Caki2 (cell line): ENCODE data around the gene GAA. TPM values are rescaled to one million over a fixed set of nuclear protein-coding genes. Genes with fewer than 3 reads are reported as not detected.

Source experiments
- DNase-seq: peaks from one replicate; pipeline ENCODE4 v3.0.0-alpha.2; 2015; ENCODE audit warnings: low read depth
- in situ Hi-C: cut with HindIII; loops from 2 replicates; pipeline ENCODE4 v1.10.0; 2016; ENCODE audit warnings: low sequenced_read_pairs, low pct_unique_long_range_greater_than_20kb, mixed read lengths
- total RNA-seq: library from RNA; depleted of rRNA; stranded (reverse); fragments of >200 nt; shearing (Covaris generic); gene quantifications from 2 replicates; pipeline ENCODE4 v1.2.3, GENCODE V29; 2014; ENCODE audit warnings: low replicate concordance

GAA gene
- total RNA-seq, 1 experiment from 2014 or later, result 62.3 TPM

DNA sequence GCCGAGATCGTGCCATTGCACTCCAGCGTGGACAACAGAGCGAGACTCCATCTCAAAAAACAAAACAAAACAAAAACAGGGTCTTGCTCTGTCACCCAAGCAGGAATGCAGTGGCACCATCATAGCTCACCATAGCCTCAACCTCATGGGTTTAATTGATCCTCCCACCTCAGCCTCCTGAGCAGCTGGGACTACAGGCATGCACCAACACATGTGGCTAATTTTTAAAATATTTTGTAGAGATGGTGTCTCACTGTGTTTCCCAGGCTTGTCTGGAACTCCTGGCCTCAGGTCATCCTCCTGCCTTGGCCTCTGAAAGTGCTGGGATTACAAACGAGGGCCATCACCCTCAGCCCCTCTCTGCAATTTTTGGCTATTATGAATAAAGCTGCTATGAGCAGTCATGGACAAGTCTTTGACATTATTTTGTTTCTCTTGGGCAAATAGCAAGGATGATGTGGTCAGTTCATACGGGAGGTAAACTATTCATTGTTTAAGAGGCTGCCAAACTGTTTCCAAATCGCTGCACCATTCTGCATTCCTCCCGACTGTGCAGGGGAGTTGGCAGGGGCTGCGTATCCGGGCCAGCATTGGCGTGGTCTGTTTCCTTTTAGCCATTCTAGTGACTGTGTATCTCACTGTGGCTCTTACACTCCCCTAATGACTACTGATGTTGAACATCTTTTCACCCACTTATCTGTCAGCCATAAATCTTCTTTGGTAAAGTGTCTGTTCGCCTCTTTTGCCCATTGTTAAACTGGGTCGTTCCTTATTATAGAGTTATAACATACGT, 24.5 kb downstream of the GAA start:
- in situ Hi-C loops, result no loop called here
- no peak for DNase-seq

DNA sequence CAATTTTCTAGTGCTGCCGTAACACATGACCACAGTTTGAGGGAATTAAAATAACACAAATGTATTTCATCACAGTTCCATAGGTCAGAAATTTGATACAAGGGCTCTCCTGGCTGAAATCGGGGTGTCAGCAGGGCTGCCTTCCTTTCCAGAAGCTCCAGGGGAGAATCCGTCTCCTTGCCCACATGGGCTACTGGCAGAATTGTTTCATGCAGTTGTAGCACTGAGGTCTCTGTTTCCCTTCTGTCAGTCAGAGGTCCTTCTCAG, 25.0 kb downstream of the GAA start:
- no peak for DNase-seq
- in situ Hi-C loops, result no loop called here

DNA sequence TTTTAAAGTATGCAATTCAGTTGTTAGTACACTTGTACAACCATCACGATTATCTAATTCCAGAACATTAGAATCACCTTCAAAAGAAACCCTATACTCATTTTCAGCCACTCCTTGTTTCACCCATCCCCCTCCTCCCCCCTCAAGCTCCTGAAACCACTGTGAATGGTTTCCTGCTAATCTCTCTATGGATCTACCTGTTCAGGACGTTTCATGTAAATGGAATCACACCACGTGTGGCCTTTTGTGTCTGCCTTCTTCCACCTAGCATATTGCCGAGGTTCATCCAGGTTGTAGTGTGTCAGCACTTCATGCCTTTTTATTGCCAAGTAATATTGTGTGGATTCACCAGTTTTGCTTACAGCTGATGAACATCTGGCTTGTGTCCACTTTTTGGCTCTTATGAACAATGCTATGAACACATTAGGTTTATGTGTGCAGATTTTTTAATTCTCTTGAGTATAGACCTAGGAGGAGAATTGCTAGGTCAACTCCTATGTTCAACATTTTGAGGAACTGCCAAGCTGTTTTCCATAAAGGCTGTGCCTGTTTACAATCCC, 27.7 kb downstream of the GAA start:
- no peak for DNase-seq
- in situ Hi-C loops, result no loop called here

DNA sequence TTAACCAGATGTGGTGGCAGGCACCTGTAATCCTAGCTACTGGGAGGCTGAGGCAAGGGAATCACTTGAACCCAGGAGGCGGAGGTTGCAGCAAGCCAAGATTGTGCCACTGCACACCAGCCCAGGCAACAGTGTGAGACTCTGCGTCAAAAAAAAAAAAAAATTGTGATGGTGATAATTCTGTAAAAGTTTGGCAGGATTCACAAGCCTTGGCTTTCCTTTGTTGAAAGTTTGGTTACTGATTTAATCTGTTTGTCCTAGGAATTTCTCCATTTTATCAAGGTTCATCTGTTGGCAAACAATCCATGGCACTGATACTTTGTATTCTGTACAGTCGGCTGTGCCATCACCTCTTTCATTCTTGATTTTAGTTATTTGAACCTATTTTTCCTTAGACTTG, 29.6 kb downstream of the GAA start:
- DNase-seq, result no peak
- in situ Hi-C loops, result no loop called here

DNA sequence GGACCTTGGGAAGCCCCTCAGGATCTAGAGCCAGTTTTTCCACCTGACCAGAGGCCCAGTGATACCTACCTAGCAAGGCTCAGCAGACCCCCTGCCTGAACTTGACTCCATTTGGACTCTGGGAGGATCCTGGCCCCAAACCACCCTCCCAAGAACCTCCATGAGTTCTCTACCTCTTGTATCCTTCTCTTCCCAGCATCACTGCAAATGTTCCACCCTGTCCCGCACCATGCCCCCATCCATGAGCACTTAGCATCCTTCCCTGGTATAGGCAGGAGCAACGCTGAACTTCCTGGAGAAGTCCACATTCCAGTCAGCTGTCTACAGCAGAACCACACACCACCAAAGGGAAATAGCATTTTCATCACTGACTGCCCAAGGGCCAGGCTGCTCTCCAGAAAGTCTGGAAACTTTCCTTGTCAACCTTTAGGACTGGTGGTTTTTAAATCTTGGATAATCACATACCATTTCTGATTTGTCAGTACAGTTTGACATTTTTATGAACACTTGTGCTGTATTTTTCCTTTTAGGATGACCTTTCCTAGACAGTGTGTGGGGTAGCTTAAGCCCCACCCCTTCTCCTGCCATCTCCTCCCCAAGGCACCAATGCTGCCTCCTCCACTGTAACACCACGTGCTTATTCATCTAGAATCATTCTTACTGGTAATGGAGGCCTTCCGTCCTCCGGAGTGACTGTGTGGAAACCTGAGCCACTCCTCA, 31.7 kb downstream of the GAA start:
- in situ Hi-C loops, result no loop called here
- DNase-seq, result no peak

DNA sequence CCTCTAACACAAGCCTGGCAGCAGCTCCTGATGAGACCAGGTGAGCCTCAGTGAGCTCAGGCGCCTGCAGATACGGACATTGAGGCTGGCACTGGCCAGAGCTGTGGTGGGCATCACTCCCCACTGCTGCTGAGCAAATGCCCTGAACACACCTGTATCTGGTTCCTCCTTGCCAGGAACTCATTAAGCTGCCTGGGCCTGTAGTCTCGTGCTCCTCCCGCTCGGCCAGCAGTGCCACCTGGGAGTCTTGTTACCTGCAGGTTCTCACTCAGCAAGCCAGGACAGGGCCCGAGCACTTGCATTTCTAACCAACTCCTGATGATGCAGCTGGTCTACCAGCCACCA, 32.2 kb downstream of the GAA start:
- in situ Hi-C loops, result no loop called here
- no peak for DNase-seq

DNA sequence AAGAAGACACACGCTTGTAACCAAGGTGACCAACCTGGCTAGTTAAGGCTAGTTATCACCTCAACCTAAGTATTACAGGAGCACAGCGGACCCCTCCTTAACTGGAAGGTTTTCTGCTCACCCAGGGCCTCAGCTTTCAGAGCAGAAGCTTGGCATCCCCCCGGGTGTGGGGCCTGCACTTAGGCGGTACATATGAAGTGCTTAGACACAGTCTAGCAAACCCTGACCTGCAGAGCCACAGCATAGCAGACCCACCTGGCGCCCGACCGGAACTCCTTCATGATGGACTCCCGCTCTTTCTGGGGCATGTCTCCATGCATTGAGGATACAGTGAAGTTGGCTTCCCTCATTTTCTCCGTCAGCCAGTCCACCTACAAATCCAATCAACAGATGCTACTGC, 35.8 kb downstream of the GAA start:
- no peak for DNase-seq
- in situ Hi-C loops, result no loop called here

DNA sequence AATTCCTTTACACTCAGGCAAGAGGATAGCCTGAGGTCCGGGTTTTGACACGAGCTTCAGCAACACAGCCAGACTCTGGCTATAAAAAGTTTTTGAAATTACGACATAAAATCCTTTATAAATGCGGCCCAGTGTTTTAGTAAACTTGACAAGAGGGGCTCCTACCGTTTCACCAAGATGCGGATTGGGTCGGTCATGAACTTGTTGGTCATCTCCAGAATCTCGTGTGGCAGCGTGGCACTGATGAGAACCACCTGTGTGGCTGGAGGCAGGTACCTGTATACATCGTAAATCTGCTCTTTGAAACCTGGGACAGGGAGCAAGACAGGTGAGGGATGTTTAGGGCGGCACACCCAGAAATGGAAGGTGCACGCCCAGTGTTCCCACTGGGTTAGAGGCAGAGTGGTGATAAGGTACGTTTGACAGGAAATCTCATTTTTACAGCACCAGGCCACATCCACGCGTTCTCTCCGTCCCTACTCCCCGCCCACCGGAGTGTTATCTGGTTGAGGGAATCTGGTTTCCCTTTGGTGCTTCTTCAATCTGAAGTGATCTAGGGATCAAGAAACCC, 37.6 kb downstream of the GAA start:
- in situ Hi-C loops, result no loop called here
- no peak for DNase-seq

DNA sequence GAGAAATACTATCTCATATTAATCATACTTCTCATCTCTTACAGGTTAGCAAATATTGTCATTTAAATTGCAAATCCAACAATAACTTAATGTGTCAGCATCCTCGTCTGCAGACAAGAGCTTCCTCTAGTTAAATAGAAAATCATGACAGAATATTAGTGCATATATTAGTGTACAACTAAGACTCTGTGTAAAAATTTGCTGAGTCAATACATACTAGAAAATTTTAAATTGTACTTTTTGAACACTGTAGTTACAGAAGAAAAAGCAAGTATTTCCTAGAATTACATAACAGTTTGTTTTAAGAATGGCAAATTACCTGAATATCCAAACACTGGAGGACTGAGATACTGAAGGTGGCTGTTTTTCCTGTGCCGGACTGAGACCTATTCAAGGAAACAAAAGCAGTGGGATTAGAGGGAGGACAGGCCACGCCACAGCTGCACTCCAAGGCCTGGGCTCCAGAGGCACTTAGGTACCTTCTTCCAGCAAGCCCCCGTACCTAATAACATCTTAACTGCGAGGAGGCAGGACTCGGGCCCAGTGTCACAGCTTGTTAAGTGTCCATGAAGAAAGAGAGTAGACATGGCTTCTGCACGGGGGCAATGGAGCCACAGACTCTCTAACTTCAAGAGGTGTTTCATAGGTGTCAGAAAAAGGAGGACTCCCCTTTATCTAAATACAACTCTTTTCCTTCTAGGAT, 40.2 kb downstream of the GAA start:
- in situ Hi-C loops, result loop anchor here (10.0 kb wide), 1 partner anchor 77 kb away; no protein-coding TSS in a partner anchor
- no peak for DNase-seq

DNA sequence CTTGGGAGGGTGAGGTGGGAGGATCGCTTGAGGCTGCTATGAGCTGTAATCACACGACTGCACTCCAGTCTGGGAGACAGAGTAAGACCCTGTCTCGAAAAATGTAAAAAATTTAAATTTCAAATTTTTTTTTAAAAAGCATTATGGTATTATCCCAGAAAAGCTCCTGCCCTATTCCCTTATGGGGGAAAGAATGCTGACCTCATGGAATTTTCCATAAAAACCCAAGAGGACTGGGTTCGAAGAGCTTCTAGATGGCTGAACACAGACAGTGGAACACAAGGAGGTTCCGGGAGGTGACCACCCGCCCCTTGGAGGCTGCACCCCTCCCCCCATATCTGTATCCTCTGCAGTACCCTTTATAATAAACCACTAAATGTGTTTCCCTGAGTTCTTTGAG, 41.5 kb downstream of the GAA start:
- in situ Hi-C loops, result loop anchor here (10.0 kb wide), 1 partner anchor 78 kb away; no protein-coding TSS in a partner anchor
- no peak for DNase-seq

DNA sequence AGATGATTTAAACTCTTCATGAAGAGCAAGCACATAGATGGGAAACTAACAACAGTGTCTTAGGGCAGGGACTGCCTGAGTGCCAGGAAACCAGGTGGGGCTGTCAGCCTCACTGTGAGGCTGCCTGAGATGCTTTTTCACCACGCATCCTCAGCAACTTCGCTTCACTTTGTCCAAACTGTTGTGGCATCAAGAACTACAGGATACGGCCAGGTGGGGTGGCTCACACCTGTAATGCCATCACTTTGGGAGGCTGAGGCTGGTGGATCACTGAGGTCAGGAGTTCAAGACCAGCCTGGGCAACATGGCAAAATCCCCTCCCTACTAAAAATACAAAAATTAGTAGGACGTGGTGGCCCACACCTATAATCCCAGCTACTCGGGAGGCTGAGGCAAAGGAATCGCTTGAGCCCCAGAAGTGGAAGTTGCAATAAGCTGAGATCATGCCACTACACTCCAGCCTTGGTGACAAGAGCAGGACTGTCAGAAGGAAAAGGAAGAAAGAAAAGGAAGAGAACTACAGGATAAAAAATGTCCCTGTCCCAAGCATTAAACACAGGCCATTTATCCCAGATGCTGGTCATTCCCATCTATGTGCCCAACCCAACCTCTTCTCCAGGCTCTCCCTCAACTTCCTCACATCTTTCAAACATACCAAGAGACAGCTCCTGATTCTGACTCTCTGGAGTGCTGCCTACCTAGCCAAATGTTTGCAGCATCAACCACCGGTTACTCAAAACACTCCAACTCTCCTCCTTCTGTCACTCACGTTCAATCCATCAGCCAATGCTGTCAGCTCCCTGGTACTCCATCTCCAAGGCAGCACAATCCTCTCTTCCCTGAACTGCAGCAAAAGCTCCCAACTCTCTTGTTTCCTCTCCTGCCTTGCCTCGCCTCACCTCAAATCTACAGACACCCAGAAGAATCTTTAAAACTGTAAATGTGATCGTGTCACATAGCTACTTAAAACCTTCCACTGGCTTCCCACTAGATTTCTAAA, 44.0 kb downstream of the GAA start:
- in situ Hi-C loops, result loop anchor here (10.0 kb wide), 1 partner anchor 81 kb away; no protein-coding TSS in a partner anchor

DNA sequence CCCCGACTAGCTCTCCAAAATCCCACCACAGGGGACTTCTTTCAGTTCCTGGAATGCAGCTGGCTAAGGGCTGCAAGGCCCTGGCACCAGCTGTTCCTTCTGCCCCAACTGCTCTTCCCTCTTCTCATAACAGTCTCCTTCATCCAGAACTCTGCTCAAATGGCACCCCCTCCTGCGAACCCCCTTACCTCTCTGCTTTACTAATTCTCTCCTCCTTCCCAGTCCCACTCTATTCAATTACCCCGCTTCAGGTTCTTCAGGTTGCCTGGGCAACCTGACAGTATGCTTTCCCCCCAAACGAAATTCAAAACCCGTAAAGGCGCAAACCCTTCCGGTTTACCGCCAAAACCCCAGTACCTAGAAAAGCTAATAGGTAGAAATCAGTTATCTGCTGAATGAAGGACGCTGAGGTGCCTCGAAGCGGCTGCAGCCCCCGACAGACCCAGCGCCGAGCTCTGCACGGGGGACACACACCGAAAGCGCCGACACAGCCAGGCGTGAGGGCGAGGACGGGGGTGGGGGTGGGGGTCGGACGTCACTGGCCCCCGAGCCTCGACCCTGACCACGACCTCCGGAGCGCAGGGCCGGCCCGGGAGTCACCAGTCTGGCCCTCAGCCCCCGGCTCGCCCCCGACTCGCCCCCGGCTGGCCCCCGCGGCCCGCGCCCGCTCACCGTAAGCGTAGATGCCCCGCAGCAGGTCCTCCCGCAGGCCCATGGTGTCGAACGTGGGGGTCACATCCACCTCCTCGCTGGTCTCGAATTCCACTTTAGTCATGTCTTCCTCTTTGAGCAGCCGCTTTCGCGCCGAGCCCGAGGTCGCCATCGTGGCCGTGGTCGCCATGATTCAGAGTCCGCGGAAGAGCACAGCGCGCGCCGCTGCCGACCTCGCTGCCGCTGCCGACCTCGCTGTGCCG, 45.0 kb downstream of the GAA start:
- in situ Hi-C loops, result loop anchor here (10.0 kb wide), 1 partner anchor 82 kb away; no protein-coding TSS in a partner anchor
- DNase-seq, result no peak

More for the DNA sequence above, 44.0 kb downstream of the GAA start:
- DNase-seq, result no peak

DNA sequence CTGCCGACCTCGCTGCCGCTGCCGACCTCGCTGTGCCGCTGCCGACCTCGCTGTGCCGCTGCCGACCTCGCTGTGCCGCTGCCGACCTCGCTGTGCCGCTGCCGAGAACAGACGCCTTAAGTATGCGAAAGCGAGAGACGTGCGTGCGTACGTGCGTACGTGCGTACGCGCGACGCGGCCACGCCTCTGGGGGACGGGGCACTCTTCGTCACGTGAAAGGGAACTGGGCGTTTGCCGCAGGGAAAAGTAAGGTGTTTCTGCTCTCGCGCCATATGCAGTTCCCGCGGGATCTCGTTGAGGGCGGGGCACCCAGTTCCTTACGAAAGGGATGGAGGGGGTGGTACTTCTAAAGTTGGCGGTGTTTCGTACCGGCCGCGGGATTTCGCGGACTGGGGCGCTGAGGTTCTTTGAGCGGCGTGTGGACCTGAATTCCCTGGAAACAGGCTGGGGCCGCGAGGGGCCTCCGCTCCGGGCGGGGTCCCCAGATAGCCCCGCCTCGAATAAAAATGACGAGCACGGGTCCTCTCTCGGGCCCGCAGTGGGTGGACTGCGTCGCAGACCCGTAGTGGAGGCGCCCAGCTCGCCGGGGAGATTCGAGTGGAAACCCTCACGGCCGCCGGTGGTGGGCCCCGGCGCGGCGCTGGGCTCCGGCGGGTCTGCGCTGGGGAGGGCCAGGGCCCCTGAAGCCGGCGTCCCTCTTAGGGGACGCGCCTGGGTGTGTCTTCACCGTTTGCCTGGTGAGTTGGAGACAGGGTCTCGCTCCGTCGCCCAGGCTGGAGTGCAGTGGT, 45.8 kb downstream of the GAA start, which contains the start of gene EIF4A3:
Gene EIF4A3 (minus strand): TSS at position 94 of the 788 bp plus-strand sequence. CDS start 167 bp downstream, outside the sequence.
- DNase-seq, result peak; percentile 98

DNA sequence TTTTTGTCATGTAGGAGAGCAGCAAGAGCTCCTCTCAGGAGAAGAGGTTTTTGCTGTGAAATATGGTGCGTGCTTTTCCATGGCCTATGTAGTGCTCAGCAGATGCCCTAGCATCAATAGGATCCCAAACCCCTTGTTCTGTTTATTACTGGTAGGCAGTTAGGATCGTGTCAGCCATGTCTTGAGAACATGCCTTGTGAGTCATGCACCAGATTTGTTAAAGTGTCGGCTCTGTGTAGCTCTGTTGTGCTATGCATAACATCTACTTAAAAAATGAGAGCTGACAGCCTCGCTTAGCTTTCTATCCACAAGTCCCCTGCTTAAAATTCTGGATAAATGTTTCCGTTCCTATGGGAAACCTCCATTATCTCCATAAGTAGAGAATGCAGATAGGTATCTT, 50.0 kb downstream of the GAA start:
- DNase-seq, result no peak
- in situ Hi-C loops, result no loop called here

More for the DNA sequence above, 45.8 kb downstream of the GAA start, which contains the start of gene EIF4A3:
- in situ Hi-C loops, result loop anchor here (10.0 kb wide), 1 partner anchor 82 kb away; no protein-coding TSS in a partner anchor

DNA sequence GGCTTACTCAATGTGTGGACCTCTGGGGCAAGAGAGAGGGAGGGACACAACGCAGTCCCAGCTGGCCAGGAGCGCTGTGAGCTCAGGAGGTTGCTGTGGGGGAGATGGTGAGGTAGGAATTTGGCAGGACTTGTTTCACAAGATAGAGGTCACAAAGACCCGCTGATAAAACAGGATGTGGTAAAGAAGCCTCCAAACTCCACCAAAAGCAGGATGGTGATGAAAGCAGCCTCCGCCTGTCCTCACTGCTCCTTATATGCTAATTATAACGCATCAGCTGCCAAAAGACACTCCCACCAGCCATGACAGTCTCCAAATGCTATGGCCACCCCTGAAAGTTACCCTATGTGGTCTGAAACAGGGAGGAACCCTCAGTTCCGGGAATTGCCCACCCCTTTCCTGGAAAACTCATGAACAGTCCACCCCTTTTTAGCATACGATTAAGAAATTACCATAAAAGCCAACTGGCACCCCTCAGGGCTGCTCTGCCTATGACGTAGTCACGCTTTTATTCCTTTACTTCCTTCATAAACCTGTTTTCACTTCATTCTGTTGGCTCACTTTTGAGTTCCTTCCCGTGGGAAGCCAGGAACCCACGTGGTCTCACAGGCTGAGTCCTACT, 50.8 kb downstream of the GAA start:
- no peak for DNase-seq
- in situ Hi-C loops, result no loop called here
